HCT116 (cell line): ENCODE measurements around the gene SPSB4. TPM values are rescaled to one million over a fixed set of nuclear protein-coding genes. Genes with fewer than 3 reads are reported as not detected.

Experiments used
- ATAC-seq: fragments of 200-7000 bp; cut with Tn5 transposase; 2 replicates; pipeline ENCODE4 v1.9.1; 2020; ENCODE audit warnings: mild to moderate bottlenecking, moderate library complexity
- Bru-seq: library from RNA; stranded (reverse); fragments of 400-500 nt; gene quantifications from one replicate; lab custom pipeline; 2021; lab: Mats Ljungman, UMichigan
- BruChase-seq, 2 experiments: library from RNA; stranded (reverse); fragments of 400-500 nt; gene quantifications; one replicate each; lab custom pipeline; 2021; lab: Mats Ljungman, UMichigan
- BruUV-seq: library from RNA; stranded (reverse); fragments of 400-500 nt; replicated peaks from 2 replicates; lab custom pipeline; 2021; lab: Mats Ljungman, UMichigan
- CTCF ChIA-PET: fragments of 300-600 bp; sonication (Branson Sonifier 250); formaldehyde crosslinking; loops from one replicate; lab custom pipeline; 2021; ENCODE audit warnings: antibody characterized with exemption; lab: Charles Lee
- POLR2A ChIA-PET: fragments of 300-600, 350-600 bp; sonication (Branson Sonifier 250); formaldehyde crosslinking; loops from one replicate; lab custom pipeline; 2021; ENCODE audit warnings: antibody characterized with exemption; lab: Charles Lee
- RAD21 ChIA-PET, 2 experiments: fragments of 300-600 bp; sonication (Branson Sonifier 250); formaldehyde crosslinking; loops; one replicate each; lab custom pipeline; 2023; ENCODE audit warnings: low total read pairs in 2 of 2; ENCODE audit not compliant: uncharacterized antibody in 2 of 2, unreplicated experiment in 2 of 2, low non-redundant PET in 1 of 2; lab: Charles Lee
- DNase-seq: peaks from one replicate; pipeline ENCODE4 v3.0.0-alpha.2; 2010; ENCODE audit warnings: low read depth, low spot score
- H2AFZ ChIP-seq: fragments of 200-600 bp; shearing (Covaris generic), sonication (generic); 2 replicates; pipeline ENCODE4 v1.6.1; 2017; ENCODE audit warnings: low read depth, mixed run types, mixed read lengths, antibody characterized with exemption, low read length; ENCODE audit not compliant: poor library complexity, severe bottlenecking
- H3K27ac ChIP-seq: 2 replicates; pipeline ENCODE4 v1.5.1; 2012; ENCODE audit warnings: low read depth, low read length
- H3K27me3 ChIP-seq: fragments of 200-600 bp; sonication (generic); 2 replicates; pipeline ENCODE4 v1.6.1; 2016; ENCODE audit warnings: mixed run types, low read length, mixed read lengths; ENCODE audit not compliant: insufficient read depth
- H3K36me3 ChIP-seq, 2 experiments: fragments of 200-500 bp in 1 of 2; fragments of 200-600 bp in 1 of 2; sonication (Bioruptor generic) in 1 of 2; sonication (generic) in 1 of 2; 2 replicates each; pipeline versions ENCODE4 v1.5.1 to v1.6.1; 2014 to 2016; ENCODE audit warnings: low read length in 2 of 2, inconsistent platforms in 1 of 2, mixed read lengths in 1 of 2, mixed run types in 1 of 2; ENCODE audit not compliant: insufficient read depth in 2 of 2, control insufficient read depth in 1 of 2
- H3K4me1 ChIP-seq, 2 experiments: fragments of 200-600 bp in 1 of 2; sonication (generic) in 1 of 2; 2 replicates each; pipeline versions ENCODE4 v1.5.1 to v1.6.1; 2012 to 2017; ENCODE audit warnings: low read length in 2 of 2, inconsistent platforms in 1 of 2, mild to moderate bottlenecking in 1 of 2, mixed read lengths in 1 of 2, mixed run types in 1 of 2, moderate library complexity in 1 of 2; ENCODE audit not compliant: insufficient read depth in 2 of 2, control insufficient read depth in 1 of 2
- H3K4me2 ChIP-seq: fragments of 200-600 bp; sonication (generic); 2 replicates; pipeline ENCODE4 v1.6.1; 2017; ENCODE audit warnings: mixed run types, low read length, mixed read lengths
- H3K4me3 ChIP-seq, 2 experiments: fragments of 200-600 bp in 1 of 2; sonication (generic) in 1 of 2; replicated peaks in 1 of 2; 2 replicates each; pipeline ENCODE4 v1.5.1; 2011 to 2016; ENCODE audit warnings: low read length in 2 of 2, control low read depth in 1 of 2, low read depth in 1 of 2, mild to moderate bottlenecking in 1 of 2, mixed read lengths in 1 of 2, mixed run types in 1 of 2
- H3K79me2 ChIP-seq: fragments of 200-600 bp; sonication (generic); 2 replicates; pipeline ENCODE4 v1.6.1; 2017; ENCODE audit warnings: mild to moderate bottlenecking, mixed run types, low read length, moderate library complexity, mixed read lengths; ENCODE audit not compliant: insufficient read depth
- H3K9ac ChIP-seq: fragments of 200-600 bp; sonication (generic); 2 replicates; pipeline ENCODE4 v1.6.1; 2016; ENCODE audit warnings: low read length, mixed read lengths
- H3K9me2 ChIP-seq: fragments of 200-600 bp; sonication (generic), shearing (Covaris generic); 2 replicates; pipeline ENCODE4 v1.6.1; 2017; ENCODE audit warnings: mixed run types, mild to moderate bottlenecking, moderate library complexity; ENCODE audit not compliant: insufficient read depth
- H3K9me3 ChIP-seq, 2 experiments: fragments of 200-500 bp in 1 of 2; fragments of 200-600 bp in 1 of 2; sonication (Bioruptor generic) in 1 of 2; sonication (generic) in 1 of 2; 2 replicates each; pipeline ENCODE4 v1.6.1; 2014 to 2017; ENCODE audit warnings: low read length in 2 of 2, mixed read lengths in 2 of 2, inconsistent platforms in 1 of 2, low read depth in 1 of 2, mild to moderate bottlenecking in 1 of 2, mixed run types in 1 of 2, moderate library complexity in 1 of 2; ENCODE audit not compliant: control insufficient read depth in 1 of 2, insufficient read depth in 1 of 2
- H4K20me1 ChIP-seq: fragments of 200-600 bp; sonication (generic), shearing (Covaris generic); 2 replicates; pipeline ENCODE4 v1.6.1; 2017; ENCODE audit warnings: mixed run types, mild to moderate bottlenecking, moderate library complexity; ENCODE audit not compliant: insufficient read depth
- CEBPB ChIP-seq: IDR thresholded peaks from 2 replicates; pipeline ENCODE4 v1.6.1; 2012; ENCODE audit warnings: low read depth
- EGR1 ChIP-seq: IDR thresholded peaks from 2 replicates; pipeline ENCODE4 v1.6.1; 2012; ENCODE audit warnings: low read depth
- ELF1 ChIP-seq: IDR thresholded peaks from 2 replicates; pipeline ENCODE4 v1.6.1; 2012; ENCODE audit warnings: low read depth, borderline replicate concordance
- POLR2AphosphoS5 ChIP-seq: IDR thresholded peaks from 2 replicates; pipeline ENCODE4 v1.6.1; 2011; ENCODE audit warnings: mild to moderate bottlenecking, low read depth, low read length, moderate library complexity
- SRF ChIP-seq: IDR thresholded peaks from 2 replicates; pipeline ENCODE4 v1.6.1; 2012; ENCODE audit warnings: low read depth
- TCF7L2 ChIP-seq: IDR thresholded peaks from 2 replicates; pipeline ENCODE4 v1.7.0; 2011; ENCODE audit warnings: borderline replicate concordance, inconsistent platforms; ENCODE audit not compliant: insufficient read depth, insufficient read length; ENCODE audit errors: extremely low read depth
- ZNF274 ChIP-seq: fragments of 200-500 bp; sonication (Bioruptor generic); IDR thresholded peaks from 2 replicates; pipeline ENCODE4 v1.6.1; 2014; ENCODE audit warnings: mild to moderate bottlenecking, low read depth, low read length, inconsistent platforms
- intact Hi-C: fragments of 100-400 bp; cut with micrococcal nuclease; formaldehyde crosslinking; loops from 2 replicates; pipeline ENCODE4 v1.10.0; 2022
- long read RNA-seq: library from polyadenylated mRNA; unstranded; transcript quantifications from one replicate; pipeline ENCODE4 v2.0.0, GENCODE V29; 2021; ENCODE audit not compliant: unreplicated experiment
- polyA plus RNA-seq: library from polyadenylated mRNA; unstranded; fragments of >200 nt; gene quantifications from 2 replicates; pipeline ENCODE4 v1.2.1, GENCODE V29; 2012; ENCODE audit warnings: missing spikeins
- total RNA-seq: library from RNA; stranded (reverse); gene quantifications from one replicate; pipeline ENCODE4 v1.2.1, GENCODE V29; 2021; ENCODE audit not compliant: unreplicated experiment
- TF ChIP-seq, protein P1 (sequence below): IDR thresholded peaks from 2 replicates; pipeline ENCODE4 v1.6.1; 2011; ENCODE audit warnings: mild to moderate bottlenecking, low read length, moderate library complexity; ENCODE audit not compliant: insufficient replicate concordance; ENCODE audit errors: extremely low read depth
- TF ChIP-seq, protein P2 (sequence below): IDR thresholded peaks from 2 replicates; pipeline ENCODE4 v1.6.1; 2012
- TF ChIP-seq, protein P3 (sequence below): IDR thresholded peaks from 2 replicates; pipeline ENCODE4 v1.6.1; 2012
- TF ChIP-seq, protein P4 (sequence below): IDR thresholded peaks from 2 replicates; pipeline ENCODE4 v1.6.1; 2012; ENCODE audit warnings: low read depth
- TF ChIP-seq, protein P5 (sequence below), 3 experiments: fragments of 200-600 bp in 1 of 3; sonication (generic) in 1 of 3; IDR thresholded peaks in 2 of 3; conservative IDR thresholded peaks in 1 of 3; 2 replicates each; pipeline ENCODE4 v1.5.1; 2012 to 2017; ENCODE audit warnings: low read depth in 2 of 3, low read length in 2 of 3, antibody characterized with exemption in 1 of 3, borderline replicate concordance in 1 of 3, control low read depth in 1 of 3, mild to moderate bottlenecking in 1 of 3, mixed read lengths in 1 of 3, mixed run types in 1 of 3, moderate library complexity in 1 of 3; ENCODE audit not compliant: insufficient read depth in 1 of 3

The SPSB4 gene
- total RNA-seq, result 0.57 TPM
- polyA plus RNA-seq, result 0.12 and 0.21 TPM in 2 replicates
- percentile 20 among the genes with signal in this experiment for Bru-seq, nascent RNA
- BruChase-seq, experiment 1, labeled RNA remaining after a 6-hour chase, result percentile 10 among the genes with signal in this experiment
- BruChase-seq, experiment 2, labeled RNA remaining after a 2-hour chase, result percentile 23 among the genes with signal in this experiment
- long read RNA-seq, partial matches to known transcripts, result 0 of 1 reads
- long read RNA-seq, other reads (novel, unspliced or antisense), result 0 of 1 reads

DNA sequence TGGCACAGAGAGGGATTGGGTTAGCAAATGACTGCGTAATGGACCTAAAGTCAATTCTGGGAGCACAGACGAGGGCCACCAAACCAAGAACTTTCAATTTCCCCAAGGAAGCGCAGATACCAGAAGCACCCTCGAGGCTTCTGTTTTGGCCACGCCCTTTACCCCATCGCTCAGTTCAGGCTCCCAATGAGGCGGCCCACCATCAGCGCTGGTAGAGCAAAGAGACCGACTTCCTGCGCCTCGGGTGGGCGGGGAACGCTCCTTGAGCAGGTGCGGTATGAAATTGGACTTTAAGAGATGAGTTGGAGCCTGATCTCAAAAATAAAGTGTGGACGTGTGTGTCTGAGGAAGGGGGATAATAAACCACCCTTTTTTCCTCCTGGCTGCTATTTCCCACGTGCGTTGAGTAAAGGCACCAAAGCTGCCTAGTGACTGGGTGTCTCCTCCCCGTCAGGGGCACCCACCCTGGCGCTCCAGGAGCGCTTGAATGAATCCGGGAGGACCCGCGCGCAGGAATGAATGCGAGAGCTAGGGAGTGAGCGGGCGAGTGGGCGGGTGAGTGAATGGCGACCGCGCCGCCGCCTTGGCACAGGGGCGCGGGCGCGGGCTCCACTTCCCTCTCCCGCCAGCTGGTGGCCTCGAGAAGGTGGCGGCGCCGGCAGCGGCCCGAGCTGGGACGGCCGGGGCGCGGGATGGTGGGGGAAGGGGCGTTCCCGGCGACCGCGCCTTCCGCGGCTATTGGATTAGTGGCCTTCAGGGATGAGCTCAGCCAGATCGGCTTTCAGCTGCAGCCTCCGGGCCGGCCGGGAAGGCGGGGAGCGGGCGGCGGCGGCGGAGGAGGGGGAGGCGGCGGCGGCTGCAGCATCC, at the start of gene SPSB4:
Gene SPSB4, plus strand, starts transcription at position 772 of the 867 bp plus-strand sequence. CDS start 14,758 bp downstream, outside the sequence.
- H2AFZ ChIP-seq, result peak within 1 kb of the TSS; percentile 49
- ChIA-PET RAD21 (no interaction called here), POLR2A (no interaction called here), CTCF (interaction anchor here (1.0 kb wide), 1 partner anchor 11 kb away, joined by 6 read pairs; no protein-coding TSS in a partner anchor)
- no TSS peak for BruUV-seq
- H3K27me3 ChIP-seq, result peaks cover 21% of the 10 kb centered on the region; the same call in 1 of the 2 replicates
- H3K4me3 ChIP-seq, result peak within 1 kb of the TSS; percentile 31 to 45
- intact Hi-C loops, result no loop called here
- ATAC-seq, result peak; percentile 89
- no peaks in the 10 kb centered on the region for H3K79me2 ChIP-seq
- no peaks in the 10 kb centered on the region for H3K9me2 ChIP-seq
- H3K9ac ChIP-seq, result peak within 1 kb of the TSS; percentile 27; the same call in 1 of the 2 replicates
- no peaks in the 10 kb centered on the region for H4K20me1 ChIP-seq
- H3K9me3 ChIP-seq, result no peaks in the 10 kb centered on the region
- no peak within 1 kb of the TSS for H3K27ac ChIP-seq
- DNase-seq, result peak; percentile 28
- peak within 1 kb of the TSS; percentile 73 for H3K4me2 ChIP-seq
- TF ChIP-seq, protein P1, sequence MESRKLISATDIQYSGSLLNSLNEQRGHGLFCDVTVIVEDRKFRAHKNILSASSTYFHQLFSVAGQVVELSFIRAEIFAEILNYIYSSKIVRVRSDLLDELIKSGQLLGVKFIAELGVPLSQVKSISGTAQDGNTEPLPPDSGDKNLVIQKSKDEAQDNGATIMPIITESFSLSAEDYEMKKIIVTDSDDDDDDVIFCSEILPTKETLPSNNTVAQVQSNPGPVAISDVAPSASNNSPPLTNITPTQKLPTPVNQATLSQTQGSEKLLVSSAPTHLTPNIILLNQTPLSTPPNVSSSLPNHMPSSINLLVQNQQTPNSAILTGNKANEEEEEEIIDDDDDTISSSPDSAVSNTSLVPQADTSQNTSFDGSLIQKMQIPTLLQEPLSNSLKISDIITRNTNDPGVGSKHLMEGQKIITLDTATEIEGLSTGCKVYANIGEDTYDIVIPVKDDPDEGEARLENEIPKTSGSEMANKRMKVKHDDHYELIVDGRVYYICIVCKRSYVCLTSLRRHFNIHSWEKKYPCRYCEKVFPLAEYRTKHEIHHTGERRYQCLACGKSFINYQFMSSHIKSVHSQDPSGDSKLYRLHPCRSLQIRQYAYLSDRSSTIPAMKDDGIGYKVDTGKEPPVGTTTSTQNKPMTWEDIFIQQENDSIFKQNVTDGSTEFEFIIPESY, result no peak
- TF ChIP-seq, protein P2, sequence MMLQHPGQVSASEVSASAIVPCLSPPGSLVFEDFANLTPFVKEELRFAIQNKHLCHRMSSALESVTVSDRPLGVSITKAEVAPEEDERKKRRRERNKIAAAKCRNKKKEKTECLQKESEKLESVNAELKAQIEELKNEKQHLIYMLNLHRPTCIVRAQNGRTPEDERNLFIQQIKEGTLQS, result no peak
- TF ChIP-seq EGR1 (no peak), ELF1 (no peak), POLR2AphosphoS5 (no peak), SRF (no peak), TCF7L2 (no peak), CEBPB (no peak), ZNF274 (no peak)
- TF ChIP-seq, protein P3, sequence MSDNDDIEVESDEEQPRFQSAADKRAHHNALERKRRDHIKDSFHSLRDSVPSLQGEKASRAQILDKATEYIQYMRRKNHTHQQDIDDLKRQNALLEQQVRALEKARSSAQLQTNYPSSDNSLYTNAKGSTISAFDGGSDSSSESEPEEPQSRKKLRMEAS, result peak; percentile 29; the same call in 1 of the 2 replicates
- TF ChIP-seq, protein P4, sequence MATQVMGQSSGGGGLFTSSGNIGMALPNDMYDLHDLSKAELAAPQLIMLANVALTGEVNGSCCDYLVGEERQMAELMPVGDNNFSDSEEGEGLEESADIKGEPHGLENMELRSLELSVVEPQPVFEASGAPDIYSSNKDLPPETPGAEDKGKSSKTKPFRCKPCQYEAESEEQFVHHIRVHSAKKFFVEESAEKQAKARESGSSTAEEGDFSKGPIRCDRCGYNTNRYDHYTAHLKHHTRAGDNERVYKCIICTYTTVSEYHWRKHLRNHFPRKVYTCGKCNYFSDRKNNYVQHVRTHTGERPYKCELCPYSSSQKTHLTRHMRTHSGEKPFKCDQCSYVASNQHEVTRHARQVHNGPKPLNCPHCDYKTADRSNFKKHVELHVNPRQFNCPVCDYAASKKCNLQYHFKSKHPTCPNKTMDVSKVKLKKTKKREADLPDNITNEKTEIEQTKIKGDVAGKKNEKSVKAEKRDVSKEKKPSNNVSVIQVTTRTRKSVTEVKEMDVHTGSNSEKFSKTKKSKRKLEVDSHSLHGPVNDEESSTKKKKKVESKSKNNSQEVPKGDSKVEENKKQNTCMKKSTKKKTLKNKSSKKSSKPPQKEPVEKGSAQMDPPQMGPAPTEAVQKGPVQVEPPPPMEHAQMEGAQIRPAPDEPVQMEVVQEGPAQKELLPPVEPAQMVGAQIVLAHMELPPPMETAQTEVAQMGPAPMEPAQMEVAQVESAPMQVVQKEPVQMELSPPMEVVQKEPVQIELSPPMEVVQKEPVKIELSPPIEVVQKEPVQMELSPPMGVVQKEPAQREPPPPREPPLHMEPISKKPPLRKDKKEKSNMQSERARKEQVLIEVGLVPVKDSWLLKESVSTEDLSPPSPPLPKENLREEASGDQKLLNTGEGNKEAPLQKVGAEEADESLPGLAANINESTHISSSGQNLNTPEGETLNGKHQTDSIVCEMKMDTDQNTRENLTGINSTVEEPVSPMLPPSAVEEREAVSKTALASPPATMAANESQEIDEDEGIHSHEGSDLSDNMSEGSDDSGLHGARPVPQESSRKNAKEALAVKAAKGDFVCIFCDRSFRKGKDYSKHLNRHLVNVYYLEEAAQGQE, result no peak
- TF ChIP-seq, protein P5, sequence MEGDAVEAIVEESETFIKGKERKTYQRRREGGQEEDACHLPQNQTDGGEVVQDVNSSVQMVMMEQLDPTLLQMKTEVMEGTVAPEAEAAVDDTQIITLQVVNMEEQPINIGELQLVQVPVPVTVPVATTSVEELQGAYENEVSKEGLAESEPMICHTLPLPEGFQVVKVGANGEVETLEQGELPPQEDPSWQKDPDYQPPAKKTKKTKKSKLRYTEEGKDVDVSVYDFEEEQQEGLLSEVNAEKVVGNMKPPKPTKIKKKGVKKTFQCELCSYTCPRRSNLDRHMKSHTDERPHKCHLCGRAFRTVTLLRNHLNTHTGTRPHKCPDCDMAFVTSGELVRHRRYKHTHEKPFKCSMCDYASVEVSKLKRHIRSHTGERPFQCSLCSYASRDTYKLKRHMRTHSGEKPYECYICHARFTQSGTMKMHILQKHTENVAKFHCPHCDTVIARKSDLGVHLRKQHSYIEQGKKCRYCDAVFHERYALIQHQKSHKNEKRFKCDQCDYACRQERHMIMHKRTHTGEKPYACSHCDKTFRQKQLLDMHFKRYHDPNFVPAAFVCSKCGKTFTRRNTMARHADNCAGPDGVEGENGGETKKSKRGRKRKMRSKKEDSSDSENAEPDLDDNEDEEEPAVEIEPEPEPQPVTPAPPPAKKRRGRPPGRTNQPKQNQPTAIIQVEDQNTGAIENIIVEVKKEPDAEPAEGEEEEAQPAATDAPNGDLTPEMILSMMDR (IDR thresholded peaks at IDR 0.05 in 2 of 3, conservative IDR thresholded peaks at IDR 0.05 in 1 of 3; ENCODE audit: borderline replicate concordance in 1 of 3, insufficient read depth in 1 of 3, low read depth in 2 of 3, low read length in 2 of 3), result 0 out of 6 replicates have a peak, but pooled peaks of 1 of the 3 experiments have one; percentile 16
- no peaks in the 10 kb centered on the region for H3K36me3 ChIP-seq
- H3K4me1 ChIP-seq, result peaks cover 0 to 6% of the 10 kb centered on the region in 2 experiments; a peak in 3 of 4 replicates
